Measurements from ENCODE around the gene SLC6A9. TPM values are rescaled to one million over a fixed set of nuclear protein-coding genes. Genes with fewer than 3 reads are reported as not detected.
A peak's percentile ranks its signal among the peaks of the same experiment; 100 is the strongest.

Gene SLC6A9
- total RNA-seq, 2 experiments from 2014 or later, result 6.5 to 7.4 TPM

DNA sequence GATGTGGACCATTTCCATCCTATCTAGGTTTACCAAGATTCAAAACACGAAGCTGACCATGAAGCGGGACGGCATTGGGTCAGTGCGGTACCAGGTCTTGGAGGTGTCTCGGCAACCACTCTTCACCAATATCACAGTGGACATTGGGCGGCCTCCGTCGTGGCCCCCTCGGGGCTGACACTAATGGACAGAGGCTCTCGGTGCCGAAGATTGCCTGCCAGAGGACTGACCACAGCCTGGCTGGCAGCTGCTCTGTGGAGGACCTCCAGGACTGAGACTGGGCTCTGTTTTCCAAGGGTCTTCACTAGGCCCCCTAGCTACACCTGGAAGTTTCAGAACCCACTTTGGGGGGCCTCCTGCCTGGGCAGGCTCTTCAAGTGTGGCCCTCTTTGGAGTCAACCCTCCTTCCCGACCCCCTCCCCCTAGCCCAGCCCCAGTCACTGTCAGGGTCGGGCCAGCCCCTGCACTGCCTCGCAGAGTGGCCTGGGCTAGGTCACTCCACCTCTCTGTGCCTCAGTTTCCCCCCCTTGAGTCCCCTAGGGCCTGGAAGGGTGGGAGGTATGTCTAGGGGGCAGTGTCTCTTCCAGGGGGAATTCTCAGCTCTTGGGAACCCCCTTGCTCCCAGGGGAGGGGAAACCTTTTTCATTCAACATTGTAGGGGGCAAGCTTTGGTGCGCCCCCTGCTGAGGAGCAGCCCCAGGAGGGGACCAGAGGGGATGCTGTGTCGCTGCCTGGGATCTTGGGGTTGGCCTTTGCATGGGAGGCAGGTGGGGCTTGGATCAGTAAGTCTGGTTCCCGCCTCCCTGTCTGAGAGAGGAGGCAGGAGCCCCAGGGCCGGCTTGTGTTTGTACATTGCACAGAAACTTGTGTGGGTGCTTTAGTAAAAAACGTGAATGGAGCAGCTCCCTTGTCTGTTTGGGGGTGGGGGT is 40.7 kb downstream of the SLC6A9 start:
- TF ChIP-seq CTCF (IDR thresholded peaks at IDR 0.05), result no peak
- Mint-ChIP-seq H3K27me3 (no peaks in the 10 kb centered on the region), H3K36me3 (ENCODE audit: low read depth) (peaks cover 4% of the 10 kb centered on the region), H3K4me1 (ENCODE audit: low read depth) (peaks cover 12% of the 10 kb centered on the region), H3K9me3 (no peaks in the 10 kb centered on the region), H3K27ac (peak overlapping the region; percentile 59), H3K4me3 (peak overlapping the region; percentile 80)
- intact Hi-C loops (cut with micrococcal nuclease), result no loop called here
- DNase-seq (no peak), ATAC-seq (no peak)
- ChIA-PET POLR2A (interaction anchor here (1.1 to 2.6 kb wide), 5 partner anchors 13 to 56 kb away, joined by 3 to 13 read pairs (median 3); partner anchors contain the start of gene ATP6V0B), CTCF (interaction anchor here (0.9 to 4.7 kb wide), 7 partner anchors 15 to 227 kb away, joined by 3 to 29 read pairs (median 5); partner anchors contain the start of gene ATP6V0B)

- Mint-ChIP-seq H3K36me3 (ENCODE audit: low read depth) (peaks cover 11% of the 10 kb centered on the region), H3K27ac (no peak overlapping the region), H3K4me1 (ENCODE audit: low read depth) (peaks cover 12% of the 10 kb centered on the region), H3K4me3 (no peak overlapping the region), H3K27me3 (no peaks in the 10 kb centered on the region), H3K9me3 (no peaks in the 10 kb centered on the region)
- no peak for DNase-seq
- CTCF ChIA-PET, result interaction anchor here (1.2 kb wide), 1 partner anchor 19 kb away, joined by 3 read pairs; no protein-coding TSS in a partner anchor
- ATAC-seq, result no peak
- intact Hi-C loops (cut with micrococcal nuclease), result no loop called here
- TF ChIP-seq CTCF (IDR thresholded peaks at IDR 0.05), result no peak
- POLR2A ChIA-PET, result interaction anchor here (0.8 to 1.8 kb wide), 4 partner anchors 10 to 24 kb away, joined by 3 to 7 read pairs (median 3); partner anchors contain the start of gene ATP6V0B
These were observed 43.9 kb downstream of the SLC6A9 start for GRCh38 chr1:43987159-43987902.

DNA sequence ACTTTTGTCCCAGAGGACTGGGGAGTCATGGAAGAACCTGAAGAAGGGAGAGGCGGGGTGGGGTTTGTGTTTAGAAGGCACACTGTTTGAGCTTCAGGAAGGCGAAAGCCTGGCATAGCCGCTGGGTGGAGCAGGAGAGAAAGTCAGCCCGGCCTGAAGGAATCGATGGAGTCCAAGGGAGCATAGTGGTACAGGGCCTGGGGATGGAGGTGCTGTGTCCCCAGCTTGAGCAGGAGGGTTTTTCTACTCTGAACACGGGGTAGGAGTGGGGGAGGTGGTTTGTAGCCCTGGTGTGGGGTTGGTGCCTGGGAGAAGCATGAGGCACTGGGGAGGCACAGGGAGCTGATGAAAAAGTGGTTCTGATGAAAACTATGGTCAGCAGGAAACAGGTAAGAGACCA is 44.5 kb downstream of the SLC6A9 start:
- TF ChIP-seq CTCF (IDR thresholded peaks at IDR 0.05), result no peak
- no peak for DNase-seq
- no peaks in the 10 kb centered on the region for H3K9me3 Mint-ChIP-seq
- H3K36me3 Mint-ChIP-seq (ENCODE audit: low read depth), result peaks cover 13% of the 10 kb centered on the region
- no peak for ATAC-seq
- H3K27ac Mint-ChIP-seq, result no peak overlapping the region
- CTCF ChIA-PET, result interaction anchor here (1.5 kb wide), 1 partner anchor 18 kb away, joined by 3 read pairs; no protein-coding TSS in a partner anchor
- no peaks in the 10 kb centered on the region for H3K27me3 Mint-ChIP-seq
- intact Hi-C loops (cut with micrococcal nuclease), result no loop called here
- H3K4me1 Mint-ChIP-seq (ENCODE audit: low read depth), result peaks cover 8% of the 10 kb centered on the region
- H3K4me3 Mint-ChIP-seq, result no peak overlapping the region
- POLR2A ChIA-PET, result interaction anchor here (1.8 kb wide), 1 partner anchor 12 kb away, joined by 7 read pairs; the partner anchor contains the start of gene ATP6V0B

DNA sequence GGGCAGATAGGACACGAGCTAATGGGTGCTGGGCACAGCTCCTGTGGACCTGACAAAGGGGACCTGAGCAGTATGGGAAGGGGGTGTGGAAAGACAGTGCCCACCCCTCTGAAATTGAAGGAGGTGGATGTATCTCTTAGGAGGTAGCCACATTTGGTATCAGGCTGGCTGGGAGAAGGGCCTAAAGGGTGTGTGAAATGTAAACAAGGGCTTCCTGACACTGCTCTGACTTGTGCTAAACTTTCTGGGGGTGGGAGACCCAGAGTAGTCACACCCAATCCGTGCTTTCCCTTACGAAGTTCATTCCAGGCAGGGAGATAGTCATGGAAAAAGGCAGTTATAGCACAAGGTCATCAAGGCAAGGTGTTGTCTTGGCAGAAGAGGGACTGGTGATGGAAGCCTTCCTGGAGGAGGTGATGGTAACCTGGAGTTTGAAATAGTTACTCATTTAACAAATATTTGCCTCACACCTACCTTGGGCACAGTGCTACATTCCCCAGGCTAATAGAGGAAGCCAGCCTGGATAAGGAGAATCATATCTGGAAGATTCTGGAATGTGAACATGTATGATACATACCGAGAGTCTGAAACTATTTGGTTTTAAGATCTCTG is 45.2 kb downstream of the SLC6A9 start:
- ChIA-PET POLR2A (interaction anchor here (1.2 kb wide), 1 partner anchor 11 kb away, joined by 3 read pairs; the partner anchor contains the start of gene ATP6V0B), CTCF (interaction anchor here (1.5 kb wide), 1 partner anchor 19 kb away, joined by 3 read pairs; no protein-coding TSS in a partner anchor)
- Mint-ChIP-seq H3K27me3 (no peaks in the 10 kb centered on the region), H3K4me3 (no peak overlapping the region), H3K4me1 (ENCODE audit: low read depth) (peaks cover 3% of the 10 kb centered on the region), H3K27ac (no peak overlapping the region), H3K9me3 (no peaks in the 10 kb centered on the region), H3K36me3 (ENCODE audit: low read depth) (peaks cover 13% of the 10 kb centered on the region)
- no peak for DNase-seq
- ATAC-seq, result no peak
- intact Hi-C loops (cut with micrococcal nuclease), result no loop called here
- no peak for TF ChIP-seq CTCF (IDR thresholded peaks at IDR 0.05)
